Measurements from ENCODE around the gene ZNF92.
"Not testable (repeated sequence)": the region's sequence is repeated elsewhere in the genome, so short reads cannot be mapped to it uniquely, and the experiment has no call there.

The ZNF92 gene

GRCh38 chr7:65429642-65430343 is 56.1 kb downstream of the ZNF92 start:
- no peak for DNase-seq (ENCODE audit: low spot score)

- DNase-seq (ENCODE audit: low spot score): no peak
Observed at GRCh38 chr7:65430344-65431186, 56.9 kb downstream of the ZNF92 start.

GRCh38 chr7:65434307-65434706 is 60.7 kb downstream of the ZNF92 start:
- DNase-seq (ENCODE audit: low spot score): no peak

- DNase-seq (ENCODE audit: low spot score): no peak
Observed at GRCh38 chr7:65436163-65436562, 62.5 kb downstream of the ZNF92 start.

GRCh38 chr7:65438598-65438997 is 64.9 kb downstream of the ZNF92 start:
- no peak for DNase-seq (ENCODE audit: low spot score)

GRCh38 chr7:65441010-65441409 is 67.4 kb downstream of the ZNF92 start:
- DNase-seq (ENCODE audit: low spot score): no peak

- DNase-seq (ENCODE audit: low spot score): no peak
Observed at GRCh38 chr7:65444205-65444842, 70.7 kb downstream of the ZNF92 start.

- no peak for DNase-seq (ENCODE audit: low spot score)
Observed at GRCh38 chr7:65444899-65445823, 71.5 kb downstream of the ZNF92 start.

- DNase-seq (ENCODE audit: low spot score): not testable (repeated sequence)
Observed at GRCh38 chr7:65447041-65447440, 73.4 kb downstream of the ZNF92 start.

- no peak for DNase-seq (ENCODE audit: low spot score)
Observed at GRCh38 chr7:65448816-65449504, 75.3 kb downstream of the ZNF92 start.

GRCh38 chr7:65449505-65449852 is 75.8 kb downstream of the ZNF92 start:
- DNase-seq (ENCODE audit: low spot score): no peak

Measured in globus pallidus (tissue), 1 donor.